HepG2 (cell line): ENCODE measurements around the gene HTD2.

Source experiments
- ELF1 ChIP-seq: sonication (generic); formaldehyde crosslinking; IDR thresholded peaks from 2 replicates; pipeline ENCODE4 v1.4.0; 2020; ENCODE audit warnings: missing genetic modification reagents
- EZH2 ChIP-seq: conservative IDR thresholded peaks from 2 replicates; pipeline ENCODE4 v1.6.1; 2012; ENCODE audit warnings: mild to moderate bottlenecking, low read depth, low read length, moderate library complexity
- KDM4B ChIP-seq: sonication (generic); formaldehyde crosslinking; IDR thresholded peaks from 2 replicates; pipeline ENCODE4 v1.4.0; 2020; ENCODE audit warnings: missing genetic modification reagents
- MXI1 ChIP-seq: IDR thresholded peaks from 3 replicates; pipeline ENCODE4 v1.6.1; 2012; ENCODE audit warnings: low read depth, low read length, inconsistent platforms, borderline replicate concordance
- TP53 ChIP-seq: sonication (generic); formaldehyde crosslinking; conservative IDR thresholded peaks from 2 replicates; pipeline ENCODE4 v1.4.0; 2020; ENCODE audit warnings: missing genetic modification reagents
- ZNF484 ChIP-seq: sonication (generic); formaldehyde crosslinking; IDR thresholded peaks from 2 replicates; pipeline ENCODE4 v1.5.1; 2020; ENCODE audit warnings: mild to moderate bottlenecking, low read depth, missing genetic modification reagents, borderline replicate concordance
- TF ChIP-seq, protein P1 (sequence below): sonication (generic); formaldehyde crosslinking; IDR thresholded peaks from 2 replicates; pipeline ENCODE4 v1.5.0; 2020; ENCODE audit warnings: mild to moderate bottlenecking, missing genetic modification reagents, moderate library complexity

DNA sequence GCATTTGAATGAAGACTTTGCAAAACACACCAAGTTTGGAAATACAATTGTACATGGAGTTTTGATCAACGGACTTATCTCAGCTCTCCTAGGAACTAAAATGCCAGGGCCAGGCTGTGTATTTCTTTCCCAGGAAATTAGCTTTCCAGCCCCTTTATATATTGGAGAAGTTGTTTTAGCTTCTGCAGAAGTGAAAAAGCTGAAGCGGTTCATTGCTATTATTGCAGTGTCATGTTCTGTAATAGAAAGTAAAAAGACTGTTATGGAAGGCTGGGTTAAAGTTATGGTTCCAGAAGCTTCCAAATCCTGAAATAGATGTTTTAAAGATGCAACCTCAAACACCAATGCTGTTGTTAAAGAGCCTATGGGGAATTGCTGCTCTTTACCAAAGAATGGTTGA is 11.5 kb downstream of the HTD2 start:
- TF ChIP-seq, protein P1, sequence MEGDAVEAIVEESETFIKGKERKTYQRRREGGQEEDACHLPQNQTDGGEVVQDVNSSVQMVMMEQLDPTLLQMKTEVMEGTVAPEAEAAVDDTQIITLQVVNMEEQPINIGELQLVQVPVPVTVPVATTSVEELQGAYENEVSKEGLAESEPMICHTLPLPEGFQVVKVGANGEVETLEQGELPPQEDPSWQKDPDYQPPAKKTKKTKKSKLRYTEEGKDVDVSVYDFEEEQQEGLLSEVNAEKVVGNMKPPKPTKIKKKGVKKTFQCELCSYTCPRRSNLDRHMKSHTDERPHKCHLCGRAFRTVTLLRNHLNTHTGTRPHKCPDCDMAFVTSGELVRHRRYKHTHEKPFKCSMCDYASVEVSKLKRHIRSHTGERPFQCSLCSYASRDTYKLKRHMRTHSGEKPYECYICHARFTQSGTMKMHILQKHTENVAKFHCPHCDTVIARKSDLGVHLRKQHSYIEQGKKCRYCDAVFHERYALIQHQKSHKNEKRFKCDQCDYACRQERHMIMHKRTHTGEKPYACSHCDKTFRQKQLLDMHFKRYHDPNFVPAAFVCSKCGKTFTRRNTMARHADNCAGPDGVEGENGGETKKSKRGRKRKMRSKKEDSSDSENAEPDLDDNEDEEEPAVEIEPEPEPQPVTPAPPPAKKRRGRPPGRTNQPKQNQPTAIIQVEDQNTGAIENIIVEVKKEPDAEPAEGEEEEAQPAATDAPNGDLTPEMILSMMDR (CRISPR knock-in tag): no peak
- TF ChIP-seq ELF1 (CRISPR knock-in tag) (no peak), TP53 (CRISPR knock-in tag) (no peak), KDM4B (CRISPR knock-in tag) (no peak), MXI1 (no peak), EZH2 (no peak), ZNF484 (no peak)
